ENCODE measurements around the gene HAGHL.

HAGHL gene

GRCh38 chr16:717450-718245, 9.3 kb upstream of the HAGHL start:
- Histone ChIP-seq H3K27ac (ENCODE audit: low read depth, low read length, severe bottlenecking) (no peak overlapping the region), H3K36me3 (ENCODE audit: control insufficient read depth, insufficient read depth, low read length) (peaks cover 5% of the 10 kb centered on the region)
- 78 to 83% methylated on average over 26 to 28 of the region's 32 CpGs for WGBS, 2 experiments (ENCODE audit: insufficient coverage in 2 of 2)

GRCh38 chr16:718389-718788, 8.5 kb upstream of the HAGHL start:
- H3K36me3 ChIP-seq (ENCODE audit: control insufficient read depth, insufficient read depth, low read length), result peaks cover 7% of the 10 kb centered on the region
- H3K9me3 ChIP-seq (ENCODE audit: control insufficient read depth, low read length), result no peaks in the 10 kb centered on the region
- 86 to 92% methylated on average over 6 to 9 of the region's 9 CpGs for WGBS, 2 experiments (ENCODE audit: insufficient coverage in 2 of 2)
- peaks cover 16% of the 10 kb centered on the region for H3K4me1 ChIP-seq (ENCODE audit: control insufficient read depth, insufficient read depth, low read length, poor library complexity, severe bottlenecking)
- H3K4me3 ChIP-seq (ENCODE audit: extremely low read depth, insufficient read depth, low read length, poor library complexity, severe bottlenecking), result no peak overlapping the region
- H3K27ac ChIP-seq (ENCODE audit: low read depth, low read length, severe bottlenecking), result no peak overlapping the region

More at GRCh38 chr16:717450-718245, 9.3 kb upstream of the HAGHL start:
- Histone ChIP-seq H3K4me1 (ENCODE audit: control insufficient read depth, insufficient read depth, low read length, poor library complexity, severe bottlenecking) (peaks cover 16% of the 10 kb centered on the region), H3K4me3 (ENCODE audit: extremely low read depth, insufficient read depth, low read length, poor library complexity, severe bottlenecking) (no peak overlapping the region), H3K9me3 (ENCODE audit: control insufficient read depth, low read length) (no peaks in the 10 kb centered on the region)

GRCh38 chr16:718922-719321, 8.0 kb upstream of the HAGHL start:
- H3K9me3 ChIP-seq (ENCODE audit: control insufficient read depth, low read length), result no peaks in the 10 kb centered on the region
- H3K4me3 ChIP-seq (ENCODE audit: extremely low read depth, insufficient read depth, low read length, poor library complexity, severe bottlenecking), result no peak overlapping the region
- H3K4me1 ChIP-seq (ENCODE audit: control insufficient read depth, insufficient read depth, low read length, poor library complexity, severe bottlenecking), result peaks cover 16% of the 10 kb centered on the region
- WGBS, 2 experiments (ENCODE audit: insufficient coverage in 2 of 2), result 91% methylated on average over 3 to 5 of the region's 6 CpGs
- no peak overlapping the region for H3K27ac ChIP-seq (ENCODE audit: low read depth, low read length, severe bottlenecking)
- H3K36me3 ChIP-seq (ENCODE audit: control insufficient read depth, insufficient read depth, low read length), result peaks cover 7% of the 10 kb centered on the region

GRCh38 chr16:719815-720446, 7.0 kb upstream of the HAGHL start:
- 22 to 32% methylated on average over 6 to 12 of the region's 16 CpGs for WGBS, 2 experiments (ENCODE audit: insufficient coverage in 2 of 2)
- H3K4me1 ChIP-seq (ENCODE audit: control insufficient read depth, insufficient read depth, low read length, poor library complexity, severe bottlenecking), result peaks cover 16% of the 10 kb centered on the region
- H3K4me3 ChIP-seq (ENCODE audit: extremely low read depth, insufficient read depth, low read length, poor library complexity, severe bottlenecking), result peak overlapping the region; percentile 67
- peak overlapping the region; percentile 87 for H3K27ac ChIP-seq (ENCODE audit: low read depth, low read length, severe bottlenecking)
- peaks cover 7% of the 10 kb centered on the region for H3K36me3 ChIP-seq (ENCODE audit: control insufficient read depth, insufficient read depth, low read length)
- no peaks in the 10 kb centered on the region for H3K9me3 ChIP-seq (ENCODE audit: control insufficient read depth, low read length)

- Histone ChIP-seq H3K4me3 (ENCODE audit: extremely low read depth, insufficient read depth, low read length, poor library complexity, severe bottlenecking) (peak overlapping the region; percentile 67), H3K4me1 (ENCODE audit: control insufficient read depth, insufficient read depth, low read length, poor library complexity, severe bottlenecking) (peaks cover 16% of the 10 kb centered on the region), H3K9me3 (ENCODE audit: control insufficient read depth, low read length) (no peaks in the 10 kb centered on the region), H3K27ac (ENCODE audit: low read depth, low read length, severe bottlenecking) (peak overlapping the region; percentile 87), H3K36me3 (ENCODE audit: control insufficient read depth, insufficient read depth, low read length) (peaks cover 7% of the 10 kb centered on the region)
- 0% methylated on average over 34 to 37 of the region's 38 CpGs for WGBS, 2 experiments (ENCODE audit: insufficient coverage in 2 of 2)
These were observed 6.4 kb upstream of the HAGHL start for GRCh38 chr16:720447-720989.

GRCh38 chr16:720990-721764, 5.7 kb upstream of the HAGHL start, which contains the start of gene ANTKMT:
Gene ANTKMT (plus strand): TSS chr16:721146. CDS start chr16:721275, 129 bp downstream.
- Histone ChIP-seq H3K4me1 (ENCODE audit: control insufficient read depth, insufficient read depth, low read length, poor library complexity, severe bottlenecking) (peaks cover 14% of the 10 kb centered on the region), H3K4me3 (ENCODE audit: extremely low read depth, insufficient read depth, low read length, poor library complexity, severe bottlenecking) (peak within 1 kb of the TSS; percentile 67), H3K27ac (ENCODE audit: low read depth, low read length, severe bottlenecking) (peak within 1 kb of the TSS; percentile 87), H3K9me3 (ENCODE audit: control insufficient read depth, low read length) (no peaks in the 10 kb centered on the region), H3K36me3 (ENCODE audit: control insufficient read depth, insufficient read depth, low read length) (peaks cover 7% of the 10 kb centered on the region)
- 11% methylated on average over 90 to 97 of the region's 106 CpGs for WGBS, 2 experiments (ENCODE audit: insufficient coverage in 2 of 2)

GRCh38 chr16:721765-722540, 5.0 kb upstream of the HAGHL start:
- H3K9me3 ChIP-seq (ENCODE audit: control insufficient read depth, low read length), result no peaks in the 10 kb centered on the region
- peaks cover 9% of the 10 kb centered on the region for H3K4me1 ChIP-seq (ENCODE audit: control insufficient read depth, insufficient read depth, low read length, poor library complexity, severe bottlenecking)
- no peak overlapping the region for H3K27ac ChIP-seq (ENCODE audit: low read depth, low read length, severe bottlenecking)
- peak overlapping the region; percentile 67 for H3K4me3 ChIP-seq (ENCODE audit: extremely low read depth, insufficient read depth, low read length, poor library complexity, severe bottlenecking)
- H3K36me3 ChIP-seq (ENCODE audit: control insufficient read depth, insufficient read depth, low read length), result peaks cover 7% of the 10 kb centered on the region
- 93 to 94% methylated on average over 47 to 50 of the region's 51 CpGs for WGBS, 2 experiments (ENCODE audit: insufficient coverage in 2 of 2)

- Histone ChIP-seq H3K4me3 (ENCODE audit: extremely low read depth, insufficient read depth, low read length, poor library complexity, severe bottlenecking) (no peak overlapping the region), H3K9me3 (ENCODE audit: control insufficient read depth, low read length) (no peaks in the 10 kb centered on the region), H3K27ac (ENCODE audit: low read depth, low read length, severe bottlenecking) (no peak overlapping the region), H3K36me3 (ENCODE audit: control insufficient read depth, insufficient read depth, low read length) (peaks cover 3% of the 10 kb centered on the region), H3K4me1 (ENCODE audit: control insufficient read depth, insufficient read depth, low read length, poor library complexity, severe bottlenecking) (peaks cover 11% of the 10 kb centered on the region)
- 93 to 94% methylated on average over 19 to 21 of the region's 24 CpGs for WGBS, 2 experiments (ENCODE audit: insufficient coverage in 2 of 2)
These were observed 3.9 kb upstream of the HAGHL start for GRCh38 chr16:722835-723633.

- peaks cover 11% of the 10 kb centered on the region for H3K4me1 ChIP-seq (ENCODE audit: control insufficient read depth, insufficient read depth, low read length, poor library complexity, severe bottlenecking)
- WGBS, 2 experiments (ENCODE audit: insufficient coverage in 2 of 2), result 89 to 94% methylated on average over 7 to 8 of the region's 9 CpGs
- H3K27ac ChIP-seq (ENCODE audit: low read depth, low read length, severe bottlenecking), result no peak overlapping the region
- H3K9me3 ChIP-seq (ENCODE audit: control insufficient read depth, low read length), result no peaks in the 10 kb centered on the region
- H3K4me3 ChIP-seq (ENCODE audit: extremely low read depth, insufficient read depth, low read length, poor library complexity, severe bottlenecking), result no peak overlapping the region
- peaks cover 3% of the 10 kb centered on the region for H3K36me3 ChIP-seq (ENCODE audit: control insufficient read depth, insufficient read depth, low read length)
These were observed 3.2 kb upstream of the HAGHL start for GRCh38 chr16:723695-724094.
